Right lobe of liver (tissue), 6 donors: ENCODE measurements around the gene UBE4B. TPM values are rescaled to one million over a fixed set of nuclear protein-coding genes. Genes with fewer than 3 reads are reported as not detected.

ENCODE experiments used
- ATAC-seq, 4 donors: fragments of 200-7000 bp; cut with Tn5 transposase; one replicate each; pipeline ENCODE4 v1.9.1; 2020; ENCODE audit warnings: mild to moderate bottlenecking in 4 of 4, moderate library complexity in 4 of 4
- DNase-seq, 3 donors: peaks; one replicate each; pipeline ENCODE4 v3.0.0-alpha.2; 2020
- H3K27ac ChIP-seq, 3 donors: fragments of 200-600 bp; one replicate each; pipeline ENCODE4 v1.8.0; 2022
- H3K27me3 ChIP-seq, 2 donors: fragments of 200-600 bp; one replicate each; pipeline ENCODE4 v1.8.0; 2022
- H3K36me3 ChIP-seq, 4 donors: fragments of 200-600 bp; sonication (generic) in 1 of 4; one replicate each; pipeline versions ENCODE4 v1.5.1 to v1.8.0; 2017 to 2022; ENCODE audit warnings: control low read depth in 1 of 4
- H3K4me1 ChIP-seq, 4 donors: fragments of 200-600 bp; sonication (generic) in 1 of 4; one replicate each; pipeline versions ENCODE4 v1.5.1 to v1.8.0; 2017 to 2022; ENCODE audit warnings: control low read depth in 1 of 4
- H3K4me3 ChIP-seq, 3 donors: fragments of 200-600 bp; one replicate each; pipeline ENCODE4 v1.8.0; 2022
- H3K9me3 ChIP-seq, 4 donors: fragments of 200-600 bp; sonication (generic) in 1 of 4; one replicate each; pipeline versions ENCODE4 v1.5.1 to v1.8.0; 2017 to 2022; ENCODE audit warnings: control low read depth in 1 of 4
- CTCF ChIP-seq, 4 donors: fragments of 200-600 bp in 3 of 4; fragments of 450-650 bp in 1 of 4; IDR thresholded peaks; one replicate each; pipeline versions ENCODE4 v1.5.1 to v1.8.0; 2016 to 2022; ENCODE audit warnings: antibody characterized with exemption in 4 of 4, mild to moderate bottlenecking in 2 of 4
- POLR2A ChIP-seq: fragments of 450-650 bp; IDR thresholded peaks from one replicate; pipeline ENCODE4 v1.6.1; 2017; ENCODE audit warnings: antibody characterized with exemption, mild to moderate bottlenecking
- WGBS: methylation state at CpG from one replicate; pipeline ENCODE4 v1.1.6; 2018; ENCODE audit warnings: low coverage, low lambda C conversion rate; ENCODE audit not compliant: insufficient coverage; ENCODE audit errors: missing lambda C conversion rate; 5-methylcytosine and 5-hydroxymethylcytosine counted together
- intact Hi-C, 2 donors: fragments of 100-400 bp; cut with DNase I; formaldehyde crosslinking; loops; one replicate each; pipeline versions ENCODE4 v1.11.2 to v1.14.1; 2022
- total RNA-seq, 6 experiments: library from RNA; depleted of rRNA in 2 of 6; stranded (reverse); fragments of >200 nt in 2 of 6; fragmentation: NEBNext Ultra II Directional in 3 of 6; extraction: Animal tissue kit (Norgen Biotek cat#: 25700) in 3 of 6; gene quantifications; one replicate each; pipeline versions ENCODE4 v1.1.0 to v1.2.4, GENCODE V29; 2016 to 2023
- donor health status: DM: no; HTN: yes; CAD: no.
- donor health status: DM: no; HTN: no; CAD: no.
- donor health status: DM: no; HTN: no; CAD: no.
- donor health status: DM: no; HTN: yes; CAD: no.
- donor health status: DM: no; HTN: yes; CAD: no.

The UBE4B gene
- total RNA-seq, 6 experiments from 2014 or later: 11.4 to 27.9 (median 22.6) TPM

- ATAC-seq: no peak
- TF ChIP-seq POLR2A: no peak
- TF ChIP-seq CTCF (IDR thresholded peaks at IDR 0.05): no peak
- intact Hi-C loops: no loop called here
- no peaks in the 10 kb centered on the region for H3K27me3 ChIP-seq
- peaks cover 0 to 37% (median 22%) of the 10 kb centered on the region in 4 donors for H3K4me1 ChIP-seq
- no peak overlapping the region for H3K4me3 ChIP-seq
- no peaks in the 10 kb centered on the region for H3K36me3 ChIP-seq
- no peaks in the 10 kb centered on the region for H3K9me3 ChIP-seq
- WGBS: 85% methylated on average over 8 of the region's 8 CpGs
- DNase-seq: no peak
- H3K27ac ChIP-seq: no peak overlapping the region
Measured at GRCh38 chr1:10060311-10061100, 27.7 kb downstream of the UBE4B start.

GRCh38 chr1:10061276-10061675 is 28.5 kb downstream of the UBE4B start:
- intact Hi-C loops: no loop called here
- H3K4me3 ChIP-seq: no peak overlapping the region
- H3K27me3 ChIP-seq: no peaks in the 10 kb centered on the region
- peaks cover 0 to 33% (median 17%) of the 10 kb centered on the region in 4 donors for H3K4me1 ChIP-seq
- no peak overlapping the region for H3K27ac ChIP-seq
- DNase-seq: no peak
- no peak for ATAC-seq
- WGBS: 93% methylated on average over 4 of the region's 5 CpGs
- H3K9me3 ChIP-seq: no peaks in the 10 kb centered on the region
- TF ChIP-seq POLR2A (no peak), CTCF (IDR thresholded peaks at IDR 0.05) (no peak)
- no peaks in the 10 kb centered on the region for H3K36me3 ChIP-seq

DNA sequence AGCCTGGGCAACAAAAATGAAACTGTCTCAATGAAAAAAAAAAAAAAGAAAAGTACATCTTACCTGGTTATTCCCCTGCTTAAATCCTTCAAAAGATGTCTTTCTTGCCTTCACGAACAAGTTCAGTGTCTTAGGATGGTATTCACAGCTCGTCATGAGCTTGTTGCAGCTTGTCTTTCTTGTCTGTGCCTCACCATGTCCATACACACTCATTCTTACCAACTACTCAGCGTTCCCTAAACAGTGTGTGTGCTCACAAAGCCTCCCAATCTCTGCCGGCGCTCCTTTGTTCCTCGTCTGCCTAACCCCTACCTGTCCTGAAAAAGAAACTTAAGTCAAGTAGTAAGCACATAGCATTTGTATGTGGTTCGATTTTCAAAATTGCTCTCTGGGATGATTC is 31.1 kb downstream of the UBE4B start:
- intact Hi-C loops: no loop called here
- Histone ChIP-seq H3K27me3 (no peaks in the 10 kb centered on the region), H3K4me3 (no peak overlapping the region), H3K4me1 (peaks cover 0 to 12% (median 4%) of the 10 kb centered on the region in 4 donors), H3K27ac (no peak overlapping the region), H3K36me3 (no peaks in the 10 kb centered on the region), H3K9me3 (no peaks in the 10 kb centered on the region)
- TF ChIP-seq CTCF (IDR thresholded peaks at IDR 0.05): no peak
- TF ChIP-seq POLR2A: no peak
- WGBS: 87% methylated on average over 7 of the region's 7 CpGs
- no peak for ATAC-seq
- no peak for DNase-seq

GRCh38 chr1:10064416-10065343 is 31.9 kb downstream of the UBE4B start:
- Histone ChIP-seq H3K27me3 (no peaks in the 10 kb centered on the region), H3K9me3 (no peaks in the 10 kb centered on the region), H3K4me3 (no peak overlapping the region), H3K4me1 (peaks cover 0 to 12% (median 4%) of the 10 kb centered on the region in 4 donors), H3K27ac (peak overlapping the region; percentile 56 to 87 (median 63)), H3K36me3 (no peaks in the 10 kb centered on the region)
- intact Hi-C loops: no loop called here
- WGBS: 72% methylated on average over 7 of the region's 8 CpGs
- TF ChIP-seq CTCF (IDR thresholded peaks at IDR 0.05): no peak
- no peak for TF ChIP-seq POLR2A
- ATAC-seq: peak in 1 of 4 donors; percentile 17
- no peak for DNase-seq
